Smooth muscle cell (in vitro differentiated cells): ENCODE measurements around the gene ZNF618. TPM values are rescaled to one million over a fixed set of nuclear protein-coding genes. Genes with fewer than 3 reads are reported as not detected.

Experiments used
- DNase-seq: peaks from one replicate; lab custom pipeline; 2025; ENCODE audit not compliant: unreplicated experiment; lab: John Stamatoyannopoulos, UW
- H2AFZ ChIP-seq: fragments of 200-600 bp; sonication (generic); 2 replicates; pipeline ENCODE4 v1.6.0; 2016; ENCODE audit warnings: antibody characterized with exemption, low read depth, mild to moderate bottlenecking
- H3F3A ChIP-seq: fragments of 200-600 bp; sonication (generic); 2 replicates; pipeline ENCODE4 v1.6.0; 2017; ENCODE audit warnings: antibody characterized with exemption, low read depth
- H3K27ac ChIP-seq: fragments of 200-600 bp; sonication (generic); 2 replicates; pipeline ENCODE4 v1.5.1; 2016; ENCODE audit warnings: low read depth, mild to moderate bottlenecking
- H3K27me3 ChIP-seq: fragments of 200-600 bp; sonication (generic); 2 replicates; pipeline ENCODE4 v1.6.1; 2016; ENCODE audit warnings: low read depth, mild to moderate bottlenecking
- H3K36me3 ChIP-seq: fragments of 200-600 bp; sonication (generic); 2 replicates; pipeline ENCODE4 v1.5.1; 2016; ENCODE audit warnings: low read depth
- H3K4me1 ChIP-seq: fragments of 200-600 bp; sonication (generic); 2 replicates; pipeline ENCODE4 v1.5.1; 2016; ENCODE audit warnings: low read depth
- H3K4me2 ChIP-seq: fragments of 200-600 bp; sonication (generic); 2 replicates; pipeline ENCODE4 v1.6.0; 2016; ENCODE audit warnings: mild to moderate bottlenecking
- H3K4me3 ChIP-seq: fragments of 200-600 bp; sonication (generic); 2 replicates; pipeline ENCODE4 v1.5.1; 2016; ENCODE audit warnings: mild to moderate bottlenecking
- H3K79me2 ChIP-seq: fragments of 200-600 bp; sonication (generic); 2 replicates; pipeline ENCODE4 v1.6.0; 2016; ENCODE audit warnings: low read depth, mild to moderate bottlenecking
- H3K9ac ChIP-seq: fragments of 200-600 bp; sonication (generic); 2 replicates; pipeline ENCODE4 v1.6.0; 2016; ENCODE audit warnings: low read depth
- H3K9me3 ChIP-seq: fragments of 200-600 bp; sonication (generic); replicated peaks from 2 replicates; pipeline ENCODE4 v1.5.1; 2016; ENCODE audit warnings: low read depth
- H4K20me1 ChIP-seq: fragments of 200-600 bp; sonication (generic); 2 replicates; pipeline ENCODE4 v1.6.0; 2016; ENCODE audit warnings: low read depth
- CTCF ChIP-seq: fragments of 200-600 bp; sonication (generic); IDR thresholded peaks from 2 replicates; pipeline ENCODE4 v1.5.1; 2017; ENCODE audit warnings: borderline replicate concordance, mild to moderate bottlenecking, antibody characterized with exemption; ENCODE audit not compliant: insufficient read depth, poor library complexity, severe bottlenecking
- WGBS: methylation state at CpG from one replicate; pipeline ENCODE4 v1.1.7; 2016; ENCODE audit warnings: low lambda C conversion rate; 5-methylcytosine and 5-hydroxymethylcytosine counted together
- polyA plus RNA-seq: library from polyadenylated mRNA; unstranded; fragments of >200 nt; fragmentation: Nextera tagmentation; extraction: Ambion mirVana; gene quantifications from 2 replicates; pipeline ENCODE4 v1.2.1, GENCODE V29; 2016
- total RNA-seq: library from RNA; depleted of rRNA; stranded (reverse); fragments of >200 nt; gene quantifications from 2 replicates; pipeline ENCODE4 v1.2.3, GENCODE V29; 2014

ZNF618 gene
- total and polyA plus RNA-seq, 2 experiments from 2014 or later, result 9.9 to 19.5 TPM

- Histone ChIP-seq H3K9me3 (peaks cover 5% of the 10 kb centered on the region), H4K20me1 (peaks cover 69% of the 10 kb centered on the region), H3K36me3 (no peaks in the 10 kb centered on the region), H3K4me3 (no peak overlapping the region), H2AFZ (no peak overlapping the region), H3K4me2 (no peak overlapping the region), H3K9ac (no peak overlapping the region), H3K79me2 (peaks cover 85% of the 10 kb centered on the region), H3K27me3 (no peaks in the 10 kb centered on the region), H3K4me1 (peaks cover 2% of the 10 kb centered on the region), H3K27ac (no peak overlapping the region), H3F3A (no peaks in the 10 kb centered on the region)
- DNase-seq, result no peak
- WGBS, result 92% methylated on average over 5 of the region's 5 CpGs
- TF ChIP-seq CTCF, result no peak
Measured at GRCh38 chr9:113930390-113930783, 54.3 kb downstream of the ZNF618 start.

- no peak for TF ChIP-seq CTCF
- no peaks in the 10 kb centered on the region for H3K36me3 ChIP-seq
- no peak overlapping the region for H3K4me3 ChIP-seq
- H3K4me2 ChIP-seq, result no peak overlapping the region
- H2AFZ ChIP-seq, result no peak overlapping the region
- peaks cover 5% of the 10 kb centered on the region for H3K4me1 ChIP-seq
- H4K20me1 ChIP-seq, result peaks cover 77% of the 10 kb centered on the region
- peaks cover 77% of the 10 kb centered on the region for H3K79me2 ChIP-seq
- no peaks in the 10 kb centered on the region for H3F3A ChIP-seq
- H3K9ac ChIP-seq, result no peak overlapping the region
- WGBS, result 98% methylated on average over 5 of the region's 5 CpGs
- no peak overlapping the region for H3K27ac ChIP-seq
- H3K27me3 ChIP-seq, result no peaks in the 10 kb centered on the region
- DNase-seq, result no peak
- H3K9me3 ChIP-seq, result peaks cover 5% of the 10 kb centered on the region
Measured at GRCh38 chr9:113931140-113931539, 55.0 kb downstream of the ZNF618 start.

- no peak for TF ChIP-seq CTCF
- H3K36me3 ChIP-seq, result no peaks in the 10 kb centered on the region
- H3K4me2 ChIP-seq, result no peak overlapping the region
- H3F3A ChIP-seq, result no peaks in the 10 kb centered on the region
- no peak overlapping the region for H2AFZ ChIP-seq
- DNase-seq, result no peak
- H4K20me1 ChIP-seq, result peaks cover 80% of the 10 kb centered on the region
- no peaks in the 10 kb centered on the region for H3K27me3 ChIP-seq
- peaks cover 5% of the 10 kb centered on the region for H3K9me3 ChIP-seq
- H3K27ac ChIP-seq, result no peak overlapping the region
- 94% methylated on average over 4 of the region's 4 CpGs for WGBS
- no peak overlapping the region for H3K9ac ChIP-seq
- H3K4me1 ChIP-seq, result peaks cover 5% of the 10 kb centered on the region
- peaks cover 71% of the 10 kb centered on the region for H3K79me2 ChIP-seq
- H3K4me3 ChIP-seq, result no peak overlapping the region
Measured at GRCh38 chr9:113931777-113932176, 55.7 kb downstream of the ZNF618 start.

- Histone ChIP-seq H3K36me3 (no peaks in the 10 kb centered on the region), H2AFZ (no peak overlapping the region), H4K20me1 (peaks cover 91% of the 10 kb centered on the region), H3K4me3 (no peak overlapping the region), H3F3A (no peaks in the 10 kb centered on the region), H3K27ac (no peak overlapping the region), H3K4me1 (peaks cover 5% of the 10 kb centered on the region), H3K9me3 (peaks cover 5% of the 10 kb centered on the region), H3K79me2 (peaks cover 65% of the 10 kb centered on the region), H3K9ac (no peak overlapping the region), H3K27me3 (no peaks in the 10 kb centered on the region), H3K4me2 (no peak overlapping the region)
- no peak for DNase-seq
- 96% methylated on average over 8 of the region's 8 CpGs for WGBS
- no peak for TF ChIP-seq CTCF
Measured at GRCh38 chr9:113932906-113933584, 56.9 kb downstream of the ZNF618 start.
